NCI-H774 (cell line): ENCODE measurements around the gene RSKR.
"Not testable (repeated sequence)": the region's sequence is repeated elsewhere in the genome, so short reads cannot be mapped to it uniquely, and the experiment has no call there.

ENCODE experiments used
- DNase-seq: peaks from one replicate; lab custom pipeline; 2025; lab: John Stamatoyannopoulos, UW

The RSKR gene

GRCh38 chr17:28613931-28614381 lies at the start of gene RSKR:
Gene RSKR (minus strand): TSS chr17:28614185. CDS start chr17:28614161, 24 bp downstream.
- DNase-seq = no peak

- DNase-seq = no peak
Measured at GRCh38 chr17:28663723-28664122, 49.7 kb upstream of the RSKR start.

GRCh38 chr17:28662527-28662829 lies 48.5 kb upstream of the RSKR start:
- DNase-seq = no peak

- peak; percentile 89 for DNase-seq
Measured at GRCh38 chr17:28661635-28662526, 47.9 kb upstream of the RSKR start, which contains the start of the genes SDF2 and SUPT6H. Gene SDF2 (minus strand): TSS chr17:28661906. CDS start chr17:28661876, 30 bp downstream. Gene SUPT6H (plus strand): TSS chr17:28662205. CDS start chr17:28673402, 11,197 bp downstream.

GRCh38 chr17:28659497-28659881 lies 45.5 kb upstream of the RSKR start:
- DNase-seq = not testable (repeated sequence)

- DNase-seq = not testable (repeated sequence)
Measured at GRCh38 chr17:28658766-28659496, 44.9 kb upstream of the RSKR start.

- not testable (repeated sequence) for DNase-seq
Measured at GRCh38 chr17:28658342-28658741, 44.4 kb upstream of the RSKR start.

- DNase-seq = no peak
Measured at GRCh38 chr17:28657756-28658155, 43.8 kb upstream of the RSKR start.

- DNase-seq = no peak
Measured at GRCh38 chr17:28655160-28655559, 41.2 kb upstream of the RSKR start.

GRCh38 chr17:28648698-28649097 lies 34.7 kb upstream of the RSKR start:
- DNase-seq = no peak

GRCh38 chr17:28646039-28646754 lies 32.2 kb upstream of the RSKR start:
- DNase-seq = no peak

GRCh38 chr17:28645576-28645939 lies 31.6 kb upstream of the RSKR start:
- no peak for DNase-seq

- peak; percentile 97 for DNase-seq
Measured at GRCh38 chr17:28644787-28645575, 31.0 kb upstream of the RSKR start, which contains the start of gene BLTP2. Gene BLTP2 (minus strand): TSS chr17:28645158. CDS start chr17:28645056, 102 bp downstream.

GRCh38 chr17:28643983-28644786 lies 30.2 kb upstream of the RSKR start:
- peak; percentile 13 for DNase-seq

GRCh38 chr17:28641579-28641978 lies 27.6 kb upstream of the RSKR start:
- DNase-seq = no peak

GRCh38 chr17:28635506-28635905 lies 21.5 kb upstream of the RSKR start:
- no peak for DNase-seq

GRCh38 chr17:28634206-28634865 lies 20.4 kb upstream of the RSKR start:
- DNase-seq = no peak

GRCh38 chr17:28626818-28627217 lies 12.8 kb upstream of the RSKR start:
- no peak for DNase-seq

- DNase-seq = no peak
Measured at GRCh38 chr17:28624148-28624547, 10.2 kb upstream of the RSKR start.

- no peak for DNase-seq
Measured at GRCh38 chr17:28623696-28624095, 9.7 kb upstream of the RSKR start.
